Transverse colon (tissue), 4 donors: ENCODE measurements around the gene TTLL7. TPM values are rescaled to one million over a fixed set of nuclear protein-coding genes. Genes with fewer than 3 reads are reported as not detected.

Experiments
- DNase-seq: peaks from one replicate; pipeline ENCODE4 v3.0.0-alpha.2; 2019
- H3K27ac ChIP-seq, 4 donors: fragments of 200-600 bp; sonication (generic); 2 replicates each; pipeline ENCODE4 v1.5.1; 2016 to 2018; ENCODE audit warnings: inconsistent platforms in 4 of 4
- H3K27me3 ChIP-seq: fragments of 200-600 bp; sonication (generic); 2 replicates; pipeline ENCODE4 v1.5.1; 2017; ENCODE audit warnings: inconsistent platforms
- H3K36me3 ChIP-seq, 4 donors: fragments of 200-600 bp; sonication (generic); 2 replicates each; pipeline ENCODE4 v1.5.1; 2017 to 2019; ENCODE audit warnings: inconsistent platforms in 4 of 4
- H3K4me1 ChIP-seq, 4 donors: fragments of 200-600 bp; sonication (generic); 2 replicates each; pipeline ENCODE4 v1.5.1; 2017 to 2020; ENCODE audit warnings: inconsistent platforms in 4 of 4
- H3K4me3 ChIP-seq, 4 donors: fragments of 200-600 bp; sonication (generic); 1 replicate in 1 of 4; 2 replicates in 3 of 4; pipeline versions ENCODE4 v1.5.1 to v1.6.1; 2017 to 2019; ENCODE audit warnings: inconsistent platforms in 4 of 4
- H3K9me3 ChIP-seq, 2 donors: fragments of 200-600 bp; sonication (generic); 2 replicates each; pipeline ENCODE4 v1.5.1; 2017 to 2019; ENCODE audit warnings: inconsistent platforms in 2 of 2
- CTCF ChIP-seq, 5 experiments: fragments of 200-600 bp in 3 of 5; fragments of 450-650 bp in 2 of 5; sonication (generic) in 3 of 5; IDR thresholded peaks; 1 replicate in 2 of 5; 2 replicates in 3 of 5; pipeline ENCODE4 v1.5.1; 2016 to 2017; ENCODE audit warnings: antibody characterized with exemption in 5 of 5, inconsistent platforms in 3 of 5, mild to moderate bottlenecking in 2 of 5, moderate library complexity in 1 of 5
- EP300 ChIP-seq: sonication (generic); formaldehyde crosslinking; IDR thresholded peaks from one replicate; pipeline ENCODE4 v1.6.1; 2017; ENCODE audit warnings: antibody characterized with exemption, low read depth
- POLR2A ChIP-seq: fragments of 450-650 bp; IDR thresholded peaks from one replicate; pipeline ENCODE4 v1.6.1; 2016; ENCODE audit warnings: antibody characterized with exemption, mild to moderate bottlenecking, moderate library complexity
- POLR2AphosphoS5 ChIP-seq, 3 donors: sonication (generic); formaldehyde crosslinking; IDR thresholded peaks; one replicate each; pipeline ENCODE4 v1.6.1; 2016; ENCODE audit warnings: antibody characterized with exemption in 3 of 3
- WGBS, 2 donors: methylation state at CpG; one replicate each; pipeline ENCODE4 v1.1.5; 2018; ENCODE audit warnings: low coverage in 1 of 2; 5-methylcytosine and 5-hydroxymethylcytosine counted together
- in situ Hi-C, 4 donors: fragments of 200-750 bp; cut with MboI; loops; one replicate each; pipeline versions ENCODE4 v1.15.0 to v1.15.1; 2017; ENCODE audit warnings: low sequenced_read_pairs in 3 of 4, low pct_ligation_motif_present in 1 of 4, low pct_unique_long_range_greater_than_20kb in 1 of 4
- intact Hi-C: fragments of 100-400 bp; cut with DNase I; formaldehyde crosslinking; loops from one replicate; pipeline ENCODE4 v1.15.1; 2023; ENCODE audit warnings: low total_unique reads
- total RNA-seq, 4 donors: library from RNA; depleted of rRNA; stranded (reverse); fragments of >200 nt; gene quantifications; one replicate each; pipeline ENCODE4 v1.1.0, GENCODE V29; 2016

TTLL7 gene
- total RNA-seq, 4 donors from 2014 or later = 2.7 to 9.5 (median 4.2) TPM

- no peak overlapping the region for H3K4me3 ChIP-seq
- WGBS, 2 donors = 57 to 80% methylated on average over 1 of the region's 1 CpG
- no peaks in the 10 kb centered on the region for H3K27me3 ChIP-seq
- DNase-seq = no peak
- no peaks in the 10 kb centered on the region for H3K9me3 ChIP-seq
- H3K36me3 ChIP-seq = no peaks in the 10 kb centered on the region
- intact Hi-C loops (no loop called here), in situ Hi-C loops (no loop called here)
- no peaks in the 10 kb centered on the region for H3K4me1 ChIP-seq
- no peak for TF ChIP-seq POLR2A
- TF ChIP-seq EP300 = no peak
- TF ChIP-seq CTCF (IDR thresholded peaks at IDR 0.05) = no peak
- TF ChIP-seq POLR2AphosphoS5 (IDR thresholded peaks at IDR 0.05) = no peak
- no peak overlapping the region for H3K27ac ChIP-seq
Measured at GRCh38 chr1:83970802-83971201, 28.1 kb downstream of the TTLL7 start.

- TF ChIP-seq CTCF (IDR thresholded peaks at IDR 0.05) (no peak), POLR2A (no peak), POLR2AphosphoS5 (IDR thresholded peaks at IDR 0.05) (no peak), EP300 (no peak)
- no peaks in the 10 kb centered on the region for H3K36me3 ChIP-seq
- H3K27ac ChIP-seq = no peak overlapping the region
- no peaks in the 10 kb centered on the region for H3K27me3 ChIP-seq
- no peak for DNase-seq
- H3K9me3 ChIP-seq = no peaks in the 10 kb centered on the region
- no peaks in the 10 kb centered on the region for H3K4me1 ChIP-seq
- H3K4me3 ChIP-seq = no peak overlapping the region
- in situ Hi-C loops (no loop called here), intact Hi-C loops (no loop called here)
Measured at GRCh38 chr1:83970114-83970513, 28.8 kb downstream of the TTLL7 start.

GRCh38 chr1:83967336-83967735, 31.6 kb downstream of the TTLL7 start:
- in situ Hi-C loops = no loop called here
- no peak overlapping the region for H3K27ac ChIP-seq

GRCh38 chr1:83964153-83964552, 34.8 kb downstream of the TTLL7 start:
- Histone ChIP-seq H3K9me3 (no peaks in the 10 kb centered on the region), H3K4me3 (no peak overlapping the region), H3K27me3 (no peaks in the 10 kb centered on the region), H3K4me1 (no peaks in the 10 kb centered on the region), H3K36me3 (no peaks in the 10 kb centered on the region), H3K27ac (no peak overlapping the region)
- TF ChIP-seq CTCF (IDR thresholded peaks at IDR 0.05) (no peak), POLR2A (no peak), POLR2AphosphoS5 (IDR thresholded peaks at IDR 0.05) (no peak), EP300 (no peak)
- intact Hi-C loops (no loop called here), in situ Hi-C loops (no loop called here)
- no peak for DNase-seq

More at GRCh38 chr1:83967336-83967735, 31.6 kb downstream of the TTLL7 start:
- 82 to 97% methylated on average over 1 of the region's 1 CpG for WGBS, 2 donors
- no peaks in the 10 kb centered on the region for H3K4me1 ChIP-seq
- intact Hi-C loops = no loop called here
- TF ChIP-seq CTCF (IDR thresholded peaks at IDR 0.05) (no peak), POLR2A (no peak), POLR2AphosphoS5 (IDR thresholded peaks at IDR 0.05) (no peak), EP300 (no peak)
- no peaks in the 10 kb centered on the region for H3K9me3 ChIP-seq
- no peak overlapping the region for H3K4me3 ChIP-seq
- DNase-seq = no peak
- no peaks in the 10 kb centered on the region for H3K27me3 ChIP-seq
- no peaks in the 10 kb centered on the region for H3K36me3 ChIP-seq
